Psoas muscle (tissue), 8 donors: ENCODE data around the gene ARL16. TPM values are rescaled to one million over a fixed set of nuclear protein-coding genes. Genes with fewer than 3 reads are reported as not detected.

Source experiments
- ATAC-seq, 4 donors: fragments of 200-7000 bp; cut with Tn5 transposase; one replicate each; pipeline ENCODE4 v1.9.1; 2020; ENCODE audit warnings: moderate library complexity in 3 of 4, mild to moderate bottlenecking in 2 of 4
- DNase-seq, 2 donors: peaks; one replicate each; pipeline ENCODE4 v3.0.0-alpha.2; 2020
- H3K27ac ChIP-seq: fragments of 200-600 bp; one replicate; pipeline ENCODE4 v1.8.0; 2022
- H3K27me3 ChIP-seq, 3 donors: fragments of 200-600 bp in 1 of 3; one replicate each; pipeline versions ENCODE4 v1.6.1 to v1.8.0; 2013 to 2022; ENCODE audit warnings: low read length in 2 of 3, mild to moderate bottlenecking in 2 of 3, moderate library complexity in 1 of 3; ENCODE audit not compliant: insufficient read depth in 3 of 3
- H3K36me3 ChIP-seq, 2 donors: fragments of 200-600 bp in 1 of 2; one replicate each; pipeline versions ENCODE4 v1.6.1 to v1.8.0; 2013 to 2022; ENCODE audit warnings: low read depth in 1 of 2, mild to moderate bottlenecking in 1 of 2, moderate library complexity in 1 of 2; ENCODE audit not compliant: insufficient read depth in 1 of 2
- H3K4me1 ChIP-seq: fragments of 200-600 bp; one replicate; pipeline ENCODE4 v1.8.0; 2022
- H3K4me3 ChIP-seq: fragments of 200-600 bp; one replicate; pipeline ENCODE4 v1.8.0; 2022; ENCODE audit warnings: mild to moderate bottlenecking
- H3K9me3 ChIP-seq: fragments of 200-600 bp; one replicate; pipeline ENCODE4 v1.8.0; 2022
- WGBS, 3 donors: extraction: QIAGEN DNeasy Blood & Tissue Kit; methylation state at CpG; one replicate each; pipeline versions ENCODE4 v1.1.6 to v1.1.7; 2013; 5-methylcytosine and 5-hydroxymethylcytosine counted together
- intact Hi-C, 2 donors: fragments of 100-400 bp; cut with DNase I; formaldehyde crosslinking; loops; one replicate each; pipeline versions ENCODE4 v1.11.0 to v1.14.2; 2022
- polyA plus RNA-seq, 3 donors: library from polyadenylated mRNA; stranded (reverse); fragments of 200-250 nt; gene quantifications; one replicate each; pipeline ENCODE4 v1.2.3, GENCODE V29; 2013
- total RNA-seq, 4 donors: library from RNA; stranded (reverse); fragmentation: NEBNext Ultra II Directional in 2 of 4; extraction: Animal tissue kit (Norgen Biotek cat#: 25700) in 2 of 4; gene quantifications; one replicate each; pipeline versions ENCODE4 v1.2.1 to v1.2.4, GENCODE V29; 2021 to 2023
- TF ChIP-seq, protein P1 (sequence below): fragments of 200-600 bp; IDR thresholded peaks from one replicate; pipeline ENCODE4 v1.8.0; 2022; ENCODE audit warnings: antibody characterized with exemption
- donor health status: healthy with polysubstance abuse.
- donor health status: DM: no; HTN: no; CAD: no; lungs with moderate emphysema.
- donor health status: Bipolar disorder and iron deficiency.
- donor health status: healthy.
- donor health status: DM: yes; HTN: yes; CAD: no.
- donor health status: DM: no; HTN: no; CAD: no.
- donor health status: DM: no; HTN: no; CAD: no.
- donor health status: DM: yes; HTN: yes; CAD: no.

ARL16 gene
- total and polyA plus RNA-seq, 7 donors = 7.8 to 29.3 (median 15.6) TPM

DNA sequence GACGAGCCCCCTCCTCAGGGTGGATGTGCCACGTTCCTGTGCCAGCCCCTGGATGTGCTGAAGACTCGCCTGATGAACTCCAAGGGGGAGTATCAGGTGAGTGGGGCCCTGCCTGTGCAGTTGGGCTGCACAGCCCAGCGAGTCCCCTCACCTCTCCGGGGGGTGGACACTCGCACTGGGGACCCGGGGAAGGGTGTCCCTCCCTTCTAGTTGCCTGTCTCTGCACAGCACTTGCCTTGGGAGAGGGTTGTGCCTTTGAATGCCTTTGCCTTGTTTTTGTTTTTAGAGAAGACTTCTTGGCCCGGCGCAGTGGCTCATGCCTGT lies 34.1 kb upstream of the ARL16 start:
- H3K4me3 ChIP-seq = no peak overlapping the region
- DNase-seq = no peak
- peaks cover 19% of the 10 kb centered on the region for H3K4me1 ChIP-seq
- WGBS, 3 donors = 89 to 96% (median 95%) methylated on average over 9 of the region's 9 CpGs
- no peaks in the 10 kb centered on the region for H3K36me3 ChIP-seq
- no peaks in the 10 kb centered on the region for H3K27me3 ChIP-seq
- no peak overlapping the region for H3K27ac ChIP-seq
- intact Hi-C loops = no loop called here
- H3K9me3 ChIP-seq = no peaks in the 10 kb centered on the region
- TF ChIP-seq, protein P1, sequence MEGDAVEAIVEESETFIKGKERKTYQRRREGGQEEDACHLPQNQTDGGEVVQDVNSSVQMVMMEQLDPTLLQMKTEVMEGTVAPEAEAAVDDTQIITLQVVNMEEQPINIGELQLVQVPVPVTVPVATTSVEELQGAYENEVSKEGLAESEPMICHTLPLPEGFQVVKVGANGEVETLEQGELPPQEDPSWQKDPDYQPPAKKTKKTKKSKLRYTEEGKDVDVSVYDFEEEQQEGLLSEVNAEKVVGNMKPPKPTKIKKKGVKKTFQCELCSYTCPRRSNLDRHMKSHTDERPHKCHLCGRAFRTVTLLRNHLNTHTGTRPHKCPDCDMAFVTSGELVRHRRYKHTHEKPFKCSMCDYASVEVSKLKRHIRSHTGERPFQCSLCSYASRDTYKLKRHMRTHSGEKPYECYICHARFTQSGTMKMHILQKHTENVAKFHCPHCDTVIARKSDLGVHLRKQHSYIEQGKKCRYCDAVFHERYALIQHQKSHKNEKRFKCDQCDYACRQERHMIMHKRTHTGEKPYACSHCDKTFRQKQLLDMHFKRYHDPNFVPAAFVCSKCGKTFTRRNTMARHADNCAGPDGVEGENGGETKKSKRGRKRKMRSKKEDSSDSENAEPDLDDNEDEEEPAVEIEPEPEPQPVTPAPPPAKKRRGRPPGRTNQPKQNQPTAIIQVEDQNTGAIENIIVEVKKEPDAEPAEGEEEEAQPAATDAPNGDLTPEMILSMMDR = no peak
- ATAC-seq = no peak

DNA sequence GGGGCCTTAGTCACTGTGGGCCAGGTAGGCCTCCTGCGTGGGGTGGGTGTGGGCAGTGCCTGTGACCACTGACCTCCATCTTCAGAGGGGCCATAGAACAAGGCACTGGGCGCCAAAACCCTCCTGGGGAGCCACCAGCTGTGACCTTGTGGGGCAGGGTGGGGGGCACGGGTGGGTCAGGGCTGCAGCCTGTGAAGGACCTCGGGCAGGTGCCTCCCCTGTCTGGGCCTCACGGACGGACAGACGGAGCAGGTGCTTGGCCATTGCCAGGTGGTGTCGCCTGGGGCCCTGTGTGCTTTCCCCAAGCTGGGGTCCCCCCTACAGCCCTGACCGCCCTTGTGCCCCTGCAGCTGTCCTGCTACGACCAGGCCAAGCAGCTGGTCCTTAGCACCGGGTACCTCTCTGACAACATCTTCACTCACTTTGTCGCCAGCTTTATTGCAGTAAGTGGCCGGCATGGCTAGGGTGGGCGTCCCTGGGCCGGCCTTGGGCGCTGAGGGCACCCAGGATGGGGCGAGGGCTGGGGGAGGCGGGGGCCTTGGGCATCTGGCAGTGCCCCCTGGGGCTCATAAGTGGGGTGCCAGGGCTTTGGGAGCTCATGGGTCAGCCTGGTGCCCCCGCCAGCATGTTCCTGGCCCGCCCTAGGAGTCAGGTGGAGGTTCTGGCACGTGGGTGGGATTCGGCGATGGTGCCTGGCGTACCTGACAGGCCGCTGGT lies 33.6 kb upstream of the ARL16 start:
- no peaks in the 10 kb centered on the region for H3K9me3 ChIP-seq
- no peak overlapping the region for H3K4me3 ChIP-seq
- H3K27me3 ChIP-seq = no peaks in the 10 kb centered on the region
- no peaks in the 10 kb centered on the region for H3K36me3 ChIP-seq
- ATAC-seq = no peak
- TF ChIP-seq, protein P1 = no peak
- intact Hi-C loops = no loop called here
- peaks cover 15% of the 10 kb centered on the region for H3K4me1 ChIP-seq
- H3K27ac ChIP-seq = no peak overlapping the region
- 89 to 94% (median 90%) methylated on average over 25 of the region's 25 CpGs for WGBS, 3 donors
- no peak for DNase-seq

DNA sequence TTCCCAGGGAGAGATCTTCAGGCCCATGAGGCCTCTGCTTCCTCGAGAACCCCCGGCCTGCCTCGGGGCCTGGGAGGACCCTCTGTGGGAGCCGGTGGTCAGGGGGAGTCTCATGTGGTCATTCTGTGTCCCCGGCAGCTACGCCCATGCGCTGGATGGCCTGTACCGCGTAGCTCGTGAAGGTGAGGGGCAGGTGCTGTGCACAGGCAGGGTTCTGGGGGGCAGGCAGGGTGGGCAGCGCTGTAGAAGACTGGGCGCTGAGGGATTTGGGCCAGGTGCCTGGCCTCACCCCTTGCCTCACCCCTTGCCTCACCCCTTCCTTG lies 33.0 kb upstream of the ARL16 start:
- H3K36me3 ChIP-seq = no peaks in the 10 kb centered on the region
- TF ChIP-seq, protein P1 = no peak
- no peak for DNase-seq
- 93 to 96% (median 96%) methylated on average over 11 to 12 of the region's 12 CpGs for WGBS, 3 donors
- no peak overlapping the region for H3K27ac ChIP-seq
- H3K9me3 ChIP-seq = no peaks in the 10 kb centered on the region
- H3K27me3 ChIP-seq = no peaks in the 10 kb centered on the region
- no peak overlapping the region for H3K4me3 ChIP-seq
- peaks cover 12% of the 10 kb centered on the region for H3K4me1 ChIP-seq
- ATAC-seq = no peak
- intact Hi-C loops = no loop called here

DNA sequence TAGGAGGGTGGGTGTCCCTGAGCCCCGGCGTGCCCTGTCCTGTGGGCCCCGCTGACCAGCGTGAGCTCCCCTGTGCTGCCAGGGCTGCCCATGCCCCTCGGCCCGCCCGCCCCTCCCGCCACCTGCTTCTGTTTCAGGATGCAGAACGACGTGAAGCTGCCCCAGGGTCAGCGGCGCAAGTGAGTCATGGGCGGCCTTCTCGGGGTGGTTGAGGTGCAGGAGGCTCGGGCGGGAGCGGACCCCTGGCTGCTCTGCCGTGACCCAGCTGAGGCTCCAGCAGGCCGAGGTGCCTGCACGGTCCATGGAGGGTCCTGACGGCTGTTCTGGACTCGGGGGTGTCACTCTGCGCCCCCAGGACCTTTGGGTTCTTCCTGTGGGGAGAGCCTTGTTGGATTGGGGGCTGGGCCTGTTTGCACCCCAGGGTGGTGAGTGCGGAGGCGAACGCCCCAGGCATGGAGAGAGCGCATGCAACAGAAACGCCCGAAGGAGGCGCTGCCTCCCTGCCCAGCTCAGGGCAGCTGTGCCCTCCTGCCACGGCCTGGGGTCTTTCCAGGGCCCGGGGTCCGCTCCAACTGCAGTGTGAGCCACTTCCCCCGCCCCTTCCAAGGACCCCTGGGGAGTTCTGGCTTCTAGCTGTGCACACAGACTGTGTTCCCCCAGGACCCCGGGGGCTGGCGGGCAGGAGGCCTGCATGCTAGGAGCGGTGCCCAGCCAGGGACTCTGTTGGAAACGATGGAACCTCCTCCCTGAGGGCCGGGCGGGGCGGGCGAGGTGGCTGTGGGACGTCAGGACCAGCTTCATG lies 32.5 kb upstream of the ARL16 start:
- TF ChIP-seq, protein P1 = no peak
- peaks cover 16% of the 10 kb centered on the region for H3K4me1 ChIP-seq
- 89 to 91% (median 90%) methylated on average over 43 of the region's 43 CpGs for WGBS, 3 donors
- H3K27me3 ChIP-seq = no peaks in the 10 kb centered on the region
- no peak overlapping the region for H3K4me3 ChIP-seq
- no peaks in the 10 kb centered on the region for H3K36me3 ChIP-seq
- peak in 1 of 2 donors; percentile 44 for DNase-seq
- intact Hi-C loops = no loop called here
- H3K9me3 ChIP-seq = no peaks in the 10 kb centered on the region
- H3K27ac ChIP-seq = no peak overlapping the region
- ATAC-seq = no peak
